ENCODE results near the gene RELB. TPM values are rescaled to one million over a fixed set of nuclear protein-coding genes. Genes with fewer than 3 reads are reported as not detected.

RELB gene
- polyA plus RNA-seq, 2 of the 4 experiments (the other 2 are of a cell fraction) = 8.1 to 9.6 TPM

DNA sequence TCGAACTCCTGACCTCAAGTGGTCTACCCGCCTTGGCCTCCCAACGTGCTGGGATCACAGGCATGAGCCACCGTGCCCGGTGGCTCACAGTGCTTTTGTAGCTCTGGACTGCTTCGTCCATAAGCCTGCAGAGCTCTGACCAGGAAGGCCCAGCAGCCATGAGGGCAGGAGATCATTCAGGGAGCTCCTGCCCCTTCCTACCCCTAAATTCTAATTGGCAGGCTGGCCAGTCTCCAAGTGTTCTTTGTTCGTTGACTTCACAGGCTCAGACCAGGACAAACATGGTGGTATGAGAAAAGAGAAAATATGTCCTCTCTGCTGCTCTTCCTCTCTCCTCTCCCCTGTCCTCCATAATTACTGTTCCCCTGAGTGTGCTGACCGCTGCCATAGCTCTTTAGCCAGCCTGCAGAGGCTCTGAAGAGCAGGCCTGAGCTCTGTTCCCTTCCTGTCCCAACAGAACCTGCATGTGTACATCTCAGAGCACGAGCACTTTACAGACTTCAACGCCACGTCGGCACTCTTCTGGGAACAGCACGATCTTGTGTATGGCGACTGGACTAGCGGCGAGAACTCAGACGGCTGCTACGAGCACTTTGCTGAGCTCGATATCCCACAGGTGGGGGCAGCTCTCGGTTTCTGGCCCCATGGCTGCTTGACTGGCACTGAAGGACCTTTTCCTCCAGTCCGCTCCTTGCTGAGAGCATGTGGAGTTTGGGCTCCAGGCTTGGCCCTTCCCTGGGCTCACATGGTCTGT lies 27.1 kb upstream of the RELB start:
- no peak for FAIRE-seq
- H3K9me3 ChIP-seq = no peaks in the 10 kb centered on the region
- no peak for TF ChIP-seq HES2 (IDR thresholded peaks at IDR 0.05)
- H3K4me1 ChIP-seq = no peaks in the 10 kb centered on the region
- ChIA-PET CTCF (interaction anchor here (0.6 to 3.9 kb wide), 7 partner anchors 12 to 283 kb away, joined by 3 to 31 read pairs (median 3); no protein-coding TSS in a partner anchor), POLR2A (interaction anchor here (0.6 to 1.2 kb wide), 2 partner anchors 19 to 156 kb away, joined by 3 to 4 read pairs; partner anchors contain the start of gene CLPTM1)
- no peak overlapping the region for H3K4me2 ChIP-seq
- DNase-seq (ENCODE audit: low read depth in 1 of 2, low spot score in 1 of 2) = no peak
- H3K27ac ChIP-seq = no peak overlapping the region
- 91% methylated on average over 21 of the region's 21 CpGs for WGBS (ENCODE audit: missing lambda C conversion rate)
- ATAC-seq = peak in 1 of 2 experiments; percentile 16; a peak in 1 of 6 replicates
- H3K4me3 ChIP-seq = no peak overlapping the region

- H3K4me1 ChIP-seq = no peaks in the 10 kb centered on the region
- no peak overlapping the region for H3K4me3 ChIP-seq
- ChIA-PET POLR2A (no interaction called here), CTCF (interaction anchor here (0.6 to 3.9 kb wide), 6 partner anchors 10 to 85 kb away, joined by 3 to 31 read pairs (median 5); no protein-coding TSS in a partner anchor)
- peak; percentile 68 for TF ChIP-seq ZFP36 (IDR thresholded peaks at IDR 0.05; ENCODE audit: borderline replicate concordance, partially characterized antibody)
- TF ChIP-seq POLR2A (IDR thresholded peaks at IDR 0.05; ENCODE audit: low read length) = no peak
- no peak for ATAC-seq
- no peak for FAIRE-seq
- no peaks in the 10 kb centered on the region for H3K9me3 ChIP-seq
- WGBS (ENCODE audit: missing lambda C conversion rate) = 80% methylated on average over 5 of the region's 5 CpGs
- no peak overlapping the region for H3K4me2 ChIP-seq
- DNase-seq (ENCODE audit: low read depth in 1 of 2, low spot score in 1 of 2) = no peak
- H3K27ac ChIP-seq = no peak overlapping the region
Observed at GRCh38 chr19:44974857-44975256, 26.4 kb upstream of the RELB start.

- ATAC-seq (no peak), DNase-seq (ENCODE audit: low read depth in 1 of 2, low spot score in 1 of 2) (no peak), FAIRE-seq (no peak)
- CTCF ChIA-PET = interaction anchor here (0.6 to 3.9 kb wide), 9 partner anchors 11 to 707 kb away, joined by 3 to 31 read pairs (median 5); no protein-coding TSS in a partner anchor
- H3K4me3 ChIP-seq = no peak overlapping the region
- POLR2A ChIA-PET = no interaction called here
- TF ChIP-seq FOXS1 (CRISPR knock-in tag; IDR thresholded peaks at IDR 0.05) (no peak), RAD21 (conservative IDR thresholded peaks at IDR 0.05 in 1 of 2, IDR thresholded peaks at IDR 0.05 in 1 of 2) (no peak)
- no peaks in the 10 kb centered on the region for H3K9me3 ChIP-seq
- no peak overlapping the region for H3K4me2 ChIP-seq
- no peak overlapping the region for H3K27ac ChIP-seq
- H3K4me1 ChIP-seq = no peaks in the 10 kb centered on the region
- WGBS (ENCODE audit: missing lambda C conversion rate) = 97% methylated on average over 4 of the region's 4 CpGs
Observed at GRCh38 chr19:44975444-44975843, 25.8 kb upstream of the RELB start.

GRCh38 chr19:44984005-44984404 lies 17.3 kb upstream of the RELB start:
- TF ChIP-seq NPAS2 (CRISPR knock-in tag; IDR thresholded peaks at IDR 0.05; ENCODE audit: borderline replicate concordance) (no peak), FOSB (CRISPR knock-in tag; IDR thresholded peaks at IDR 0.05) (no peak), POLR2AphosphoS2 (conservative IDR thresholded peaks at IDR 0.05; ENCODE audit: low read length) (no peak), CEBPB (IDR thresholded peaks at IDR 0.05) (no peak), ZNF302 (CRISPR knock-in tag; IDR thresholded peaks at IDR 0.05) (no peak)
- DNase-seq (ENCODE audit: low read depth in 1 of 2, low spot score in 1 of 2) (no peak), ATAC-seq (no peak), FAIRE-seq (no peak)
- ChIA-PET CTCF (interaction anchor here (0.7 to 1.9 kb wide), 6 partner anchors 11 to 255 kb away, joined by 3 to 8 read pairs (median 5); no protein-coding TSS in a partner anchor), POLR2A (no interaction called here)
- Histone ChIP-seq H3K9me3 (no peaks in the 10 kb centered on the region), H3K4me2 (no peak overlapping the region), H3K4me3 (no peak overlapping the region), H3K4me1 (no peaks in the 10 kb centered on the region), H3K27ac (no peak overlapping the region)
- WGBS (ENCODE audit: missing lambda C conversion rate) = 96% methylated on average over 9 of the region's 9 CpGs

GRCh38 chr19:44985445-44985844 lies 15.8 kb upstream of the RELB start:
- no peak overlapping the region for H3K4me3 ChIP-seq
- WGBS (ENCODE audit: missing lambda C conversion rate) = 89% methylated on average over 3 of the region's 4 CpGs
- FAIRE-seq = no peak
- TF ChIP-seq KDM1A (IDR thresholded peaks at IDR 0.05; ENCODE audit: low read depth) (no peak), RFX5 (IDR thresholded peaks at IDR 0.05) (no peak), HMGXB4 (CRISPR knock-in tag; IDR thresholded peaks at IDR 0.05; ENCODE audit: borderline replicate concordance) (no peak), CEBPB (IDR thresholded peaks at IDR 0.05) (no peak), HEYL (CRISPR knock-in tag; IDR thresholded peaks at IDR 0.05) (no peak), PHF8 (IDR thresholded peaks at IDR 0.05; ENCODE audit: borderline replicate concordance, low read depth) (no peak), HES2 (IDR thresholded peaks at IDR 0.05) (no peak), JUNB (IDR thresholded peaks at IDR 0.05) (no peak), EP300 (IDR thresholded peaks at IDR 0.05) (no peak)
- TF ChIP-seq, protein P1, sequence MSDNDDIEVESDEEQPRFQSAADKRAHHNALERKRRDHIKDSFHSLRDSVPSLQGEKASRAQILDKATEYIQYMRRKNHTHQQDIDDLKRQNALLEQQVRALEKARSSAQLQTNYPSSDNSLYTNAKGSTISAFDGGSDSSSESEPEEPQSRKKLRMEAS (IDR thresholded peaks at IDR 0.05) = no peak
- TF ChIP-seq, protein P2, sequence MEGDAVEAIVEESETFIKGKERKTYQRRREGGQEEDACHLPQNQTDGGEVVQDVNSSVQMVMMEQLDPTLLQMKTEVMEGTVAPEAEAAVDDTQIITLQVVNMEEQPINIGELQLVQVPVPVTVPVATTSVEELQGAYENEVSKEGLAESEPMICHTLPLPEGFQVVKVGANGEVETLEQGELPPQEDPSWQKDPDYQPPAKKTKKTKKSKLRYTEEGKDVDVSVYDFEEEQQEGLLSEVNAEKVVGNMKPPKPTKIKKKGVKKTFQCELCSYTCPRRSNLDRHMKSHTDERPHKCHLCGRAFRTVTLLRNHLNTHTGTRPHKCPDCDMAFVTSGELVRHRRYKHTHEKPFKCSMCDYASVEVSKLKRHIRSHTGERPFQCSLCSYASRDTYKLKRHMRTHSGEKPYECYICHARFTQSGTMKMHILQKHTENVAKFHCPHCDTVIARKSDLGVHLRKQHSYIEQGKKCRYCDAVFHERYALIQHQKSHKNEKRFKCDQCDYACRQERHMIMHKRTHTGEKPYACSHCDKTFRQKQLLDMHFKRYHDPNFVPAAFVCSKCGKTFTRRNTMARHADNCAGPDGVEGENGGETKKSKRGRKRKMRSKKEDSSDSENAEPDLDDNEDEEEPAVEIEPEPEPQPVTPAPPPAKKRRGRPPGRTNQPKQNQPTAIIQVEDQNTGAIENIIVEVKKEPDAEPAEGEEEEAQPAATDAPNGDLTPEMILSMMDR (IDR thresholded peaks at IDR 0.05) = no peak
- ChIA-PET POLR2A (interaction anchor here (1.3 kb wide), 1 partner anchor 16 kb away, joined by 4 read pairs; no protein-coding TSS in a partner anchor), CTCF (interaction anchor here (0.6 to 7.0 kb wide), 8 partner anchors 9 to 82 kb away, joined by 3 to 59 read pairs (median 4); partner anchors contain the start of gene RELB)
- no peaks in the 10 kb centered on the region for H3K4me1 ChIP-seq
- H3K4me2 ChIP-seq = no peak overlapping the region
- H3K9me3 ChIP-seq = no peaks in the 10 kb centered on the region
- no peak for DNase-seq (ENCODE audit: low read depth in 1 of 2, low spot score in 1 of 2)
- no peak overlapping the region for H3K27ac ChIP-seq
- no peak for ATAC-seq

Data from A549 (cell line).